Bronchial epithelial cell (primary cell): Measurements from ENCODE around the gene EDC3. TPM values are rescaled to one million over a fixed set of nuclear protein-coding genes. Genes with fewer than 3 reads are reported as not detected.

Experiments
- DNase-seq: peaks from one replicate; pipeline ENCODE4 v3.0.0-alpha.2; 2010; ENCODE audit warnings: low read depth
- FAIRE-seq: peaks from 2 replicates; lab custom pipeline; 2011; peaks lifted over from hg19 to GRCh38; lab: Jason Lieb, UNC
- H3K27me3 ChIP-seq: 2 replicates; pipeline ENCODE4 v1.5.1; 2011; ENCODE audit warnings: low read length; ENCODE audit not compliant: control insufficient read depth, insufficient read depth
- H3K36me3 ChIP-seq: 2 replicates; pipeline ENCODE4 v1.5.1; 2011; ENCODE audit warnings: low read length; ENCODE audit not compliant: control insufficient read depth, insufficient read depth
- H3K4me3 ChIP-seq: 2 replicates; pipeline ENCODE4 v1.5.1; 2011; ENCODE audit warnings: mild to moderate bottlenecking, low read depth, low read length, control low read depth
- CTCF ChIP-seq: IDR thresholded peaks from 2 replicates; pipeline ENCODE4 v1.5.1; 2011; ENCODE audit warnings: mild to moderate bottlenecking, moderate library complexity, low read length, control low read depth, inconsistent platforms; ENCODE audit not compliant: insufficient read depth, severe bottlenecking
- total RNA-seq: library from RNA; depleted of rRNA; stranded (reverse); fragments of >200 nt; gene quantifications from 2 replicates; pipeline ENCODE4 v1.2.1, GENCODE V29; 2014

Gene EDC3
- total RNA-seq, 1 donor from 2014 or later, result 6.1 TPM

- no peak for TF ChIP-seq CTCF
- H3K36me3 ChIP-seq, result peaks cover 1% of the 10 kb centered on the region
- H3K27me3 ChIP-seq, result no peaks in the 10 kb centered on the region
- FAIRE-seq (no peak), DNase-seq (no peak)
- H3K4me3 ChIP-seq, result no peak overlapping the region
Measured at GRCh38 chr15:74642734-74643664, 52.8 kb downstream of the EDC3 start.

- Histone ChIP-seq H3K27me3 (no peaks in the 10 kb centered on the region), H3K4me3 (no peak overlapping the region), H3K36me3 (peaks cover 1% of the 10 kb centered on the region)
- no peak for TF ChIP-seq CTCF
- DNase-seq, result peak; percentile 45
- FAIRE-seq, result no peak
Measured at GRCh38 chr15:74642348-74642733, 53.5 kb downstream of the EDC3 start.

GRCh38 chr15:74641151-74641550, 54.7 kb downstream of the EDC3 start:
- DNase-seq (no peak), FAIRE-seq (no peak)
- no peak for TF ChIP-seq CTCF
- peaks cover 1% of the 10 kb centered on the region for H3K36me3 ChIP-seq
- no peak overlapping the region for H3K4me3 ChIP-seq
- H3K27me3 ChIP-seq, result no peaks in the 10 kb centered on the region

GRCh38 chr15:74636984-74637383, 58.8 kb downstream of the EDC3 start:
- H3K36me3 ChIP-seq, result peaks cover 17% of the 10 kb centered on the region
- no peak for TF ChIP-seq CTCF
- FAIRE-seq (no peak), DNase-seq (no peak)
- no peak overlapping the region for H3K4me3 ChIP-seq
- no peaks in the 10 kb centered on the region for H3K27me3 ChIP-seq

GRCh38 chr15:74635228-74635627, 60.6 kb downstream of the EDC3 start:
- peak; percentile 7 for FAIRE-seq
- peak; percentile 84 for TF ChIP-seq CTCF
- Histone ChIP-seq H3K27me3 (no peaks in the 10 kb centered on the region), H3K36me3 (peaks cover 18% of the 10 kb centered on the region), H3K4me3 (no peak overlapping the region)
- DNase-seq, result peak; percentile 59
